Endothelial cell (in vitro differentiated cells): ENCODE data around the gene ETV6. TPM values are rescaled to one million over a fixed set of nuclear protein-coding genes. Genes with fewer than 3 reads are reported as not detected.
A peak's percentile ranks its signal among the peaks of the same experiment; 100 is the strongest.

Experiments used
- DNase-seq: peaks from one replicate; pipeline ENCODE4 v3.0.0; 2021; ENCODE audit warnings: low spot score
- H3K27ac Mint-ChIP-seq: one replicate; pipeline ENCODE4 v1.8.0; 2021; ENCODE audit warnings: mixed read lengths, inconsistent platforms; ENCODE audit not compliant: unreplicated experiment
- H3K27me3 Mint-ChIP-seq: one replicate; pipeline ENCODE4 v1.8.0; 2021; ENCODE audit warnings: mild to moderate bottlenecking, moderate library complexity, mixed read lengths, inconsistent platforms; ENCODE audit not compliant: unreplicated experiment
- H3K36me3 Mint-ChIP-seq: one replicate; pipeline ENCODE4 v1.8.0; 2021; ENCODE audit warnings: mild to moderate bottlenecking, low read depth, mixed read lengths, inconsistent platforms; ENCODE audit not compliant: unreplicated experiment
- H3K4me1 Mint-ChIP-seq: one replicate; pipeline ENCODE4 v1.8.0; 2021; ENCODE audit warnings: mild to moderate bottlenecking, mixed read lengths, inconsistent platforms; ENCODE audit not compliant: unreplicated experiment
- H3K4me3 Mint-ChIP-seq: one replicate; pipeline ENCODE4 v1.8.0; 2021; ENCODE audit warnings: mild to moderate bottlenecking, mixed read lengths, inconsistent platforms; ENCODE audit not compliant: unreplicated experiment
- H3K9me3 Mint-ChIP-seq: one replicate; pipeline ENCODE4 v1.8.0; 2021; ENCODE audit warnings: mixed read lengths, inconsistent platforms; ENCODE audit not compliant: unreplicated experiment
- CTCF ChIP-seq: fragments of 200-600 bp; sonication (generic); IDR thresholded peaks from one replicate; pipeline ENCODE4 v1.5.0; 2021; ENCODE audit warnings: antibody characterized with exemption; ENCODE audit not compliant: unreplicated experiment
- total RNA-seq: library from RNA; stranded (reverse); fragmentation: NEBNext Ultra II Directional; extraction: Animal tissue kit (Norgen Biotek cat#: 25700); gene quantifications from one replicate; pipeline ENCODE4 v1.2.1, GENCODE V29; 2021; ENCODE audit not compliant: unreplicated experiment

Gene ETV6
- total RNA-seq, 1 donor from 2014 or later: 98.7 TPM

- peak overlapping the region; percentile 94 for H3K27ac Mint-ChIP-seq
- no peaks in the 10 kb centered on the region for H3K9me3 Mint-ChIP-seq
- H3K27me3 Mint-ChIP-seq: peaks cover 9% of the 10 kb centered on the region
- H3K4me3 Mint-ChIP-seq: no peak overlapping the region
- no peak for DNase-seq
- TF ChIP-seq CTCF: no peak
- peaks cover 93% of the 10 kb centered on the region for H3K4me1 Mint-ChIP-seq
- H3K36me3 Mint-ChIP-seq: peaks cover 14% of the 10 kb centered on the region
These were observed 148.7 kb downstream of the ETV6 start for GRCh38 chr12:11798006-11798708.

- peaks cover 12% of the 10 kb centered on the region for H3K36me3 Mint-ChIP-seq
- TF ChIP-seq CTCF: no peak
- DNase-seq: peak; percentile 42
- H3K4me1 Mint-ChIP-seq: peaks cover 91% of the 10 kb centered on the region
- H3K27me3 Mint-ChIP-seq: peaks cover 9% of the 10 kb centered on the region
- peak overlapping the region; percentile 94 for H3K27ac Mint-ChIP-seq
- H3K4me3 Mint-ChIP-seq: peak overlapping the region; percentile 65
- H3K9me3 Mint-ChIP-seq: no peaks in the 10 kb centered on the region
These were observed 149.5 kb downstream of the ETV6 start for GRCh38 chr12:11798856-11799501.

- TF ChIP-seq CTCF: no peak
- Mint-ChIP-seq H3K27ac (peak overlapping the region; percentile 94), H3K4me1 (peaks cover 91% of the 10 kb centered on the region), H3K9me3 (no peaks in the 10 kb centered on the region), H3K27me3 (peaks cover 8% of the 10 kb centered on the region), H3K36me3 (peaks cover 16% of the 10 kb centered on the region), H3K4me3 (no peak overlapping the region)
- no peak for DNase-seq
These were observed 150.0 kb downstream of the ETV6 start for GRCh38 chr12:11799502-11799873.

- DNase-seq: no peak
- no peaks in the 10 kb centered on the region for H3K9me3 Mint-ChIP-seq
- peak overlapping the region; percentile 97 for H3K27ac Mint-ChIP-seq
- H3K36me3 Mint-ChIP-seq: peaks cover 16% of the 10 kb centered on the region
- TF ChIP-seq CTCF: no peak
- peaks cover 12% of the 10 kb centered on the region for H3K27me3 Mint-ChIP-seq
- H3K4me3 Mint-ChIP-seq: no peak overlapping the region
- H3K4me1 Mint-ChIP-seq: peaks cover 90% of the 10 kb centered on the region
These were observed 152.2 kb downstream of the ETV6 start for GRCh38 chr12:11801643-11802042.

GRCh38 chr12:11804130-11804529, 154.7 kb downstream of the ETV6 start:
- H3K9me3 Mint-ChIP-seq: no peaks in the 10 kb centered on the region
- H3K27me3 Mint-ChIP-seq: peaks cover 6% of the 10 kb centered on the region
- no peak overlapping the region for H3K27ac Mint-ChIP-seq
- H3K4me3 Mint-ChIP-seq: peak overlapping the region; percentile 54
- DNase-seq: no peak
- H3K36me3 Mint-ChIP-seq: peaks cover 23% of the 10 kb centered on the region
- H3K4me1 Mint-ChIP-seq: peaks cover 82% of the 10 kb centered on the region
- no peak for TF ChIP-seq CTCF
